DND-41 (cell line): ENCODE results near the gene HTT.
A peak's percentile ranks its signal among the peaks of the same experiment; 100 is the strongest.

Experiments used
- ATAC-seq: fragments of 200-7000 bp; cut with Tn5 transposase; 3 replicates; pipeline ENCODE4 v1.9.1; 2021; ENCODE audit warnings: low read depth; ENCODE audit not compliant: insufficient read depth
- DNase-seq: peaks from one replicate; pipeline ENCODE4 v3.0.0-alpha.2; 2020
- H2AFZ ChIP-seq: 2 replicates; pipeline ENCODE4 v1.6.0; 2012; ENCODE audit warnings: low read depth, low read length
- H3K27ac ChIP-seq: 2 replicates; pipeline ENCODE4 v1.5.1; 2012; ENCODE audit warnings: low read length, inconsistent platforms
- H3K27me3 ChIP-seq: fragments of 200-600 bp; sonication (generic); 2 replicates; pipeline ENCODE4 v1.6.0; 2012; ENCODE audit warnings: low read length, mild to moderate bottlenecking, inconsistent platforms; ENCODE audit not compliant: insufficient read depth, poor library complexity
- H3K36me3 ChIP-seq: 2 replicates; pipeline ENCODE4 v1.5.1; 2012; ENCODE audit warnings: low read length, inconsistent platforms; ENCODE audit not compliant: insufficient read depth
- H3K4me1 ChIP-seq: 2 replicates; pipeline ENCODE4 v1.5.1; 2012; ENCODE audit warnings: mild to moderate bottlenecking, low read length; ENCODE audit not compliant: insufficient read depth
- H3K4me2 ChIP-seq: 2 replicates; pipeline ENCODE4 v1.6.0; 2012; ENCODE audit warnings: mild to moderate bottlenecking, moderate library complexity, low read length, inconsistent platforms; ENCODE audit not compliant: insufficient read depth
- H3K4me3 ChIP-seq, 2 experiments: fragments of 200-600 bp in 1 of 2; shearing (Covaris generic) in 1 of 2; 2 replicates each; pipeline ENCODE4 v1.5.1; 2012 to 2016; ENCODE audit warnings: inconsistent platforms in 2 of 2, low read length in 2 of 2, mild to moderate bottlenecking in 2 of 2, low read depth in 1 of 2, moderate library complexity in 1 of 2
- H3K79me2 ChIP-seq: 2 replicates; pipeline ENCODE4 v1.6.0; 2012; ENCODE audit warnings: low read length, inconsistent platforms; ENCODE audit not compliant: insufficient read depth
- H3K9ac ChIP-seq: 2 replicates; pipeline ENCODE4 v1.6.0; 2012; ENCODE audit warnings: low read depth, mild to moderate bottlenecking, inconsistent platforms, low read length, moderate library complexity
- H3K9me3 ChIP-seq: 2 replicates; pipeline ENCODE4 v1.5.1; 2012; ENCODE audit warnings: low read length, moderate library complexity, mild to moderate bottlenecking, inconsistent platforms; ENCODE audit not compliant: insufficient read depth, severe bottlenecking
- H4K20me1 ChIP-seq: 2 replicates; pipeline ENCODE4 v1.6.0; 2012; ENCODE audit warnings: low read length; ENCODE audit not compliant: insufficient read depth
- CTCF ChIP-seq: IDR thresholded peaks from 2 replicates; pipeline ENCODE4 v1.5.1; 2012; ENCODE audit warnings: borderline replicate concordance, low read length, moderate library complexity, mild to moderate bottlenecking; ENCODE audit not compliant: poor library complexity, severe bottlenecking; ENCODE audit errors: extremely low read depth
- EZH2 ChIP-seq: IDR thresholded peaks from 3 replicates; pipeline ENCODE4 v1.6.1; 2012; ENCODE audit warnings: borderline replicate concordance, low read depth, mild to moderate bottlenecking, moderate library complexity, low read length, inconsistent platforms; ENCODE audit not compliant: severe bottlenecking

Gene HTT

GRCh38 chr4:3036131-3036952, 38.1 kb upstream of the HTT start:
- Histone ChIP-seq H3K36me3 (no peaks in the 10 kb centered on the region), H3K9ac (no peak overlapping the region), H3K27me3 (peaks cover 17% of the 10 kb centered on the region), H4K20me1 (no peaks in the 10 kb centered on the region), H3K4me1 (no peaks in the 10 kb centered on the region), H3K79me2 (no peaks in the 10 kb centered on the region), H3K27ac (no peak overlapping the region), H3K9me3 (no peaks in the 10 kb centered on the region), H3K4me3 (no peak overlapping the region), H3K4me2 (no peak overlapping the region), H2AFZ (no peak overlapping the region)
- TF ChIP-seq CTCF (no peak), EZH2 (no peak)
- ATAC-seq (no peak), DNase-seq (no peak)

GRCh38 chr4:3037957-3038461, 36.5 kb upstream of the HTT start:
- Histone ChIP-seq H3K27me3 (peaks cover 28% of the 10 kb centered on the region), H3K27ac (no peak overlapping the region), H4K20me1 (no peaks in the 10 kb centered on the region), H3K9me3 (no peaks in the 10 kb centered on the region), H3K4me2 (peak overlapping the region; percentile 12; the same call in 1 of the 2 replicates), H3K4me3 (no peak overlapping the region), H3K9ac (no peak overlapping the region), H3K79me2 (no peaks in the 10 kb centered on the region), H2AFZ (no peak overlapping the region), H3K4me1 (no peaks in the 10 kb centered on the region), H3K36me3 (no peaks in the 10 kb centered on the region)
- DNase-seq (no peak), ATAC-seq (no peak)
- TF ChIP-seq CTCF: no peak
- no peak for TF ChIP-seq EZH2

GRCh38 chr4:3039706-3040366, 34.6 kb upstream of the HTT start:
- ATAC-seq: no peak
- H3K4me3 ChIP-seq: no peak overlapping the region
- no peaks in the 10 kb centered on the region for H4K20me1 ChIP-seq
- H3K9ac ChIP-seq: no peak overlapping the region
- no peaks in the 10 kb centered on the region for H3K9me3 ChIP-seq
- no peak overlapping the region for H3K27ac ChIP-seq
- no peak overlapping the region for H2AFZ ChIP-seq
- DNase-seq: no peak
- no peaks in the 10 kb centered on the region for H3K4me1 ChIP-seq
- H3K36me3 ChIP-seq: no peaks in the 10 kb centered on the region
- H3K4me2 ChIP-seq: no peak overlapping the region
- H3K27me3 ChIP-seq: peaks cover 28% of the 10 kb centered on the region
- no peak for TF ChIP-seq EZH2
- TF ChIP-seq CTCF: no peak
- no peaks in the 10 kb centered on the region for H3K79me2 ChIP-seq
